ENCODE results near the gene LINGO3.

The LINGO3 gene

DNA sequence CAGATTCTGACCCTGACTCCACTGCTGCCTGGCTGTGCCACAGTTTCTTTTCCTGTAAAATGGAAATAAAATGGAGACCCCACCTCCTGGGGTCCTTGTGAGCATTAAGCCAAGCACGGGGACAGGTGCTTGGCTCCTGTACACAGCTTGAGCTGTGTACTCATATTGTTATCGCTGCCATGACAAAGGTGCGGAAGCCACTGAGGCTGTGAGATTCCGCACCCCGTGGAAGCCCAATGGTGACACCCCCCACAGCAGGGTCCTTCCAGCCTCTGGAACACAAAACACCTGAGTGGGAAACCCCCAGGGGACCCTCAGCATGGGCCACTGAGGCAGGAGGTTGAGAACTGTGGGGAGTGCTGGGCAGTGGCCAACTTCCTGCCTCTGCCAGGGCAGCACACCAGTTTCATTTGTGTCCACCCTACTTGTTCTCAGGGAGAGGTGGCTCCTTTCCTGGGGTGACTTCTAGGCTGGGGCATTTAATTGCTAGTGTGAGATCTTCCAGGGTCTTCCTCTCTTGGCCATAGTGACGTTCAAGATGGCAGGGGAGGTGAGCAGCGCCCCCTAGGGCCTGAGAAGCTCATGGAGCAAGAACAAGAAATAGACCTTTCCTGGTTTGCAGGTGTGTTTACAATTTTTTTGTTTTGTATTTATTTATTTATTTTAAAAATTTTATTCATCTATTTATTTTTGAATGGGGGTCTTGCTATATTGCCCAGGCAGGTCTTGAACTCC is 46.3 kb downstream of the LINGO3 start:
- DNase-seq (ENCODE audit: low spot score) = no peak

DNA sequence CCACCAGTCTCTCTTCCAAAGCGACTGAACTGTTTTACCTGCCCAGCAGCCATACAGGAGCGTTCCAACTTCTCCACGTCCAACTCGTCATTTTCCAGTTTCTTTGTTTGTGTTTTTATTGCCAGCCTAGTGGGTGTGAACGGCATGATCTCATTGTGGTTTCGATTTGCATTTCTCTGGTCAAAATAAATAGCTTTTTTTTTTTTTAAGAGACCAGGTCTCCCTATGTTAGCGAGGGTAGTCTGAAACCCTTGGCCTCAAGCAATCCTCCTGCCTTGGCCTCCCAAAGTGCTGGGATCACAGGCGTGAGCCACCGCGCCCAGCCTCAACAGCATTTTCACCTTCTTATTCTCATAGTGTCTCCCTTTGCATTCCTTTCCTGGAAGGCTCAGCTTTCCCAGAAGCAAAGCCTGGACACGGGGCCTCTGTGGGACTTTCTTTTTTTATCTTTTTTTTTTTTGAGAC is 47.6 kb downstream of the LINGO3 start:
- DNase-seq (ENCODE audit: low spot score) = no peak

DNA sequence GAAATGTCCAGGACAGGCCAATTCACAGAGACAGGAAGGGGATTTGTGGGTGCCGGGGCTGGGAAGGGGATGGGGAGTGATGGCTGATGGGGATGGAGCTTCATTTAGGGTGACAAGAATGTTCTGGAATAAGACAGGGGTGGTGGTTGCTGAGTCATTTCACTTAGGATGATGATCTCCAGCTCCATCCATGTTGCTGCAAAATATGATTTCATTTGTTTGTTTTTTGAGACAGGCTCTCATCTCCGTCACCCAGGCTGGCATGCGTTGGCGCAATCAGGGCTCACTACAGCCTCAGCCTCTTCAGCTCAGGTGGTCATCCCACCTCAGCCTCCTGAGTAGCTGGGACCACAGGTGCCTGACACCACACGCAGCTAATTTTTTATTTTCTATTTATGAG is 48.6 kb downstream of the LINGO3 start:
- DNase-seq (ENCODE audit: low spot score) = no peak

Data from germinal center (tissue), 1 donor.